Skin epidermis (tissue), 12 donors: Measurements from ENCODE around the gene FAM234A.
"Not testable (repeated sequence)": the region's sequence is repeated elsewhere in the genome, so short reads cannot be mapped to it uniquely, and the experiment has no call there.

Source experiments
- H3K27ac ChIP-seq, 21 experiments: fragments of 200-600 bp; sonication (generic) in 11 of 21; one replicate each; pipeline ENCODE4 v1.5.0; 2020; ENCODE audit warnings: mild to moderate bottlenecking in 3 of 21, inconsistent platforms in 2 of 21, moderate library complexity in 2 of 21
- H3K4me3 ChIP-seq, 7 experiments: fragments of 200-600 bp; sonication (generic) in 2 of 7; one replicate each; pipeline ENCODE4 v1.5.0; 2020; ENCODE audit warnings: inconsistent platforms in 2 of 7, mild to moderate bottlenecking in 2 of 7, moderate library complexity in 1 of 7

FAM234A gene

DNA sequence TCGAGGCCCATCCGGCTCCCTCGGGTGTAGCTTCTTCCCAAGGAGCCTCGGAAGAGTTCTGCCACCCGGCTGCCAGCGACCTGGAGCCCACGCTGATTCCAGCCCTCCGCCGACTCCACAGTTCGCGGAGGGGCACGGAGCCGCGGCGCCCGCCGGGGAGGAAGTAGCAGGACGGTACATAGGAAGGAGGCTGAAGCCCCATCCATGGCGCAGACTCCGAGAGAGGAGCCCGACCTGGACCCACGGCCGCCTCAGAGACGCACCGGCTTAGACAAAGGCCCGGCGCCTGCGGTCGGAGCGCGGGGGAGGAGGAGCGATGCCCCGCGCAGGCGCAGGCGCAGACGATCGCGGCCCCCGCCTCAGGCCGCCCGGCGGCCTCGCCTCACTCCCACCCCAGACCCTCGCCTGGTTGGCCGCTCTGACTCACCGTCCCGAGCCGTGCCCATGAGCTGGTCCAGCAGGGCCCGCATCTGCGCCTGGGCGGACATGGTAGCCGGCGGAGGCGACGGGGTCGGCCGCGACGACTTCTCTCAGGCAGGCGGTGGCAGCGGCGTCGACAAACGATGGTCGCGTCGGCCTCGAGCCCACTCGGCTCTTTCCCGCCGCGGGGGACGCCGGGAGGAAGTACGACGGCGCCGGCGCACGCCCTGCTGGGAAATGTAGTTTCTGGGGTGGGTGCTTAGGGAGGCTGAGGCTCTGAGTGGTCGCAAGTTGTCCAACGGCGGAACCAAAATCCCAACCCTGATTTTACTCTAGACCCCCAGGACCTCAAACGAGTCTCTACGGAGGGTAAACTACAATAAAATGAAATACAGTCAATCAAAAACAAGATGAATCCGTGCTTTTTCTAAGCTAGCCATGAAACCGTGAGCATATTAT lies 5.5 kb upstream of the FAM234A start, which contains the start of gene LUC7L:
LUC7L (minus strand) TSS at position 598 of the 879 bp plus-strand sequence; CDS start at position 488, 110 bp downstream.
- H3K4me3 ChIP-seq: peak within 1 kb of the TSS; percentile 61 to 89 (median 76)
- peak within 1 kb of the TSS; percentile 90 to 99 (median 97) for H3K27ac ChIP-seq

DNA sequence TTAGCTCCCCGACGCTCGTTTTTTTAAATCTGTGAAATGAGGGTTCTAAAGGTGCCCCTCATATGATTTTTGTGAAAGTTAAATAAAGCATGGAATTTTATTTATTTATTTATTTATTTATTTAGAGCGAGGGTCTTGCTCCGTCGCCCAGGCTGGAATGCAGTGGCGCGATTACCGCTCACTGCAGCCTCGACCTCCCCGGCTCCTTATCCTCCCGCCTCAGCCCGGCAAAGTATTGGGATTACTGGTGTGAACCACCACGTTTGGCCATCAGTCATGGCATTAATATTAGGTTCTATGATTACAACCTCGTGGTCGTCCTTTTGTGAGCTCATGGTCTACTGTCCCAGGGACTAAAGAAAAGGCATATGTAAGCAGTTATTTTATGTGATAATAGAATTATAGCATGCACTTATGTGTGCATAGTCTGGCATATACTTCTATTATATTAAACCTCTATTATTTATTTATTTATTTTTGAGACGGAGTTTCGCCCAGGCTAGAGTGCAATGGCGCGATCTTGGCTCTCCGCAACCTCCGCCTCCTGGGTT lies 4.8 kb upstream of the FAM234A start:
- peak overlapping the region in 10 of 21 experiments; percentile 90 to 99 (median 96) for H3K27ac ChIP-seq
- H3K4me3 ChIP-seq: peak overlapping the region; percentile 61 to 89 (median 76)

DNA sequence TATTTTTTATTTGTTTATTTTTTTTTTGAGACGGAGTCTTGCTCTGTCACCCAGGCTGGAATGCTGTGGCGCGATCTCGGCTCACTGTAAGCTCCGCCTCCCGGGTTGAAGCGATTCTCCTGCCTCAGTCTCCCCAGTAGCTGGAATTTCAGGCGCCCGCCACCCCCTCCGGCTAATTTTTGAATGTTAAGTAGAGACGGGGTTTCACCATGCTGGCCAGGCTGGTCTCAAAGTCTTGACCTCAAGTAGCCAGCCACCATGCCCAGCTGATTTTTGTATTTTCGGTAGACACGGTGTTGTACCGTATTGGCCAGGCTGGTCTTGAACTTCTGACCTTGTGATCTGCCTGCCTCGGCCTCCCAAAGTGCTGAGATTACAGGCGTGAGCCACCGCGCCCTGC lies 4.3 kb upstream of the FAM234A start:
- H3K27ac ChIP-seq, H3K4me3 ChIP-seq: not testable (repeated sequence)

DNA sequence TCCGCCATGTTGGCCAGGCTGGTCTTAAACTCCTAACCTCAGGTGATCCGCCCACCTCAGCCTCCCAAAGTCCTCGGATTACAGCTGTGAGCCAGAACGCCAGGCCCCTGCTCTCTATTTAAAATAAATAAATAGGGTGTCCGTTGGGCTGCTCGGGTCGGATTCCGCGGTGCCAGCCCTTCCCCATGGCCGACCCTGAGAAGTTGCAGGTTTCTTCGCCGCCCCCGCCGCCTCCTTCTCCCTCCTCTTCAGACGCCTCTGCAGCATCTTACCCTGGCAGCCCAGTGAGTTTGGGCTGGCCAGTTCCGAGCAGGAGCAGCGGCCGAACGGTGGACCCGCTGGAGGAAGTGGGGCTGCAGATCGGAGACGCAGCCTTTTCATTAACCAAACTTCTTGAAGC lies 3.7 kb upstream of the FAM234A start:
- Histone ChIP-seq H3K27ac (no peak overlapping the region), H3K4me3 (no peak overlapping the region)

DNA sequence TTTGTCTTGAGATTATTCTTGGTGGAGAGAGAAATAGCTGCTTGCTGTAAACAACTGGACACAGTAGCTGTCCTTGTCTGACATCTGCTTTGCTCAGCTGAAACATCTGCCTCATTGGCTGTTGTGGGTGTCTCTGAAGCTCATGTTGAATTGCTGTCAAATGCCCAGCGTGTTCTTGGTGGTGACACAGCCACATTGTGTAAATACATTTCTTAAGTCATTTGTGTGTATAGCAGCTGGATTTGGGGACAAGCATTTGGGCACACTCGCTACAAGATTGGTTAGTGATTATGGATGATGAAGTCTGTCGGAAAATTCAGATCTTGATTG lies 5.3 kb downstream of the FAM234A start:
- peak overlapping the region in 4 of 21 experiments; percentile 1 to 38 (median 4) for H3K27ac ChIP-seq

DNA sequence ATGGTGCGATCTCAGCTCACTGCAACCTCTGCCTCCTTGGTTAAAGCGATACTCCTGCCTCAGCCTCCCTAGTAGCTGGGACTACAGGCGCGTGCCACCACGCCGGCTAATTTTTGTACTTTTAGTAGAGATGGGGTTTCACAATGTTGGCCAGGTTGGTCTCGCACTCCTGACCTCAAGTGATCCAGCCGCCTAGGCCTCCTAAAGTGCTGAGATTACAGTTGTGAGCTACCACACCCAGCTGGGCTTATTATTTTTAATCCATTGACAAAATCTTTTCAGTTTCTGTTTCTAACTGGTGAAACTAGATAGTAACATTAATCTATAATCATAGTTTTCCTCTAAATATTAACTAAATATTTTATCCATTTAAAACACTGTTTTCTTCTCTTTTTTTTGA lies 5.9 kb downstream of the FAM234A start:
- no peak overlapping the region for H3K4me3 ChIP-seq
- peak overlapping the region in 3 of 21 experiments; percentile 4 to 49 (median 5) for H3K27ac ChIP-seq

More for the DNA sequence above, 5.3 kb downstream of the FAM234A start:
- H3K4me3 ChIP-seq: no peak overlapping the region

DNA sequence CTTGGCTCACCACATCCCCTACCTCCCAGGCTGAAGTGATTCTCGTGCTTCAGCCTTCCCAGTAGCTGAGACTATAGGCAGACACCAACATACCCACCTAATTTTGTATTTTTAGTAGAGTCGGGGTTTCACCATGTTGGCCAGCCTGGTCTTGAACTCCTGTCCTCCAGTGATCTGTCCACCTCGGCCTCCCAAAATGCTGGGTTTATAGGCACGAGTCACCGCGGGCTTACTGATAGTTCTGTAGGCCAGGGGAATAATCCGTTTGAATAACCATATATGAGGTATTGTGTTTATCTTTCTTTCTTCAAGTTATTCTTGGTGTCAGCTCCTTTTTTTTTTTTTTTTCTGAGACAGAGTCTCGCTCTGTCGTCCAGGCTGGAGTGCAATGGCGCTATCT lies 7.7 kb downstream of the FAM234A start:
- no peak overlapping the region for H3K4me3 ChIP-seq
- peak overlapping the region in 1 of 21 experiments; percentile 49 for H3K27ac ChIP-seq

DNA sequence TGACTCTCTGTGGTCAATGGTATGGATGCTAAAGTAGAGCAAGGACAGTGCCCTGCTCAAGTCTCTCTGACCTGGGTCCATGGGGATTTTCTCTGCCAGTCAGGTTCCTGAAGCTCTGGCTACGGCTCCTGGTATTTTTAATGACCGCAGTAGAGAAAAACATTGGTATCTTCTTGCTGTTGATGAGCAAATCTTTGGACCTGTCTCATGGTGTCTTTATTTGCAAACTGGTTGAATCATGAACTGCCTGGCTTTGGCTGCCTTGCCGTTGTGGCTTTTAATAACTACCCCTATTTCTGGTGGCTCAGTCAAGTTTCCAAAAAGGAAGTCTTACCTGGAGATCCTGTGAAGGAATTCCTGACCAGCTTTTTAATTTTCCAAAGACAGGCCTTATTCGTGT lies 8.7 kb downstream of the FAM234A start:
- Histone ChIP-seq H3K27ac (no peak overlapping the region), H3K4me3 (no peak overlapping the region)

DNA sequence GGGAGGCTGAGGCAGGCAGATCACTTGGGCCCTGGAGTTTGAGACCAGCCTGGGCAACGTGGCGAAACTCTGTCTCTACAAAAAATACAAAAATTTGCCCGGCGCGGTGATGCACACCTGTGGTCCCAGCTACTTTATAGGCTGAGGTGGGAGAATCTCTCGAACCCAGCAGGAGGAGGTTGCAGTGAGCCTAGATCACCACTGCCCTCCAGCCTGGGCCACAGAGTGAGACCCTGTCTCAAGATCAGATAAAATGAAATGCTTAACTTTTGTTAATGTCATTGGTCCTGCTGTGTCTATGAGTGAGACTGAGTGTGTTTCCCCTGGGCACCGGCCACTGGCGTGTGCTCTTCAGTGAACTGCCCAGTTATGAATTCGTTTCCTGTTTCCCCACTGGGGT lies 10.5 kb downstream of the FAM234A start:
- Histone ChIP-seq H3K27ac (no peak overlapping the region), H3K4me3 (no peak overlapping the region)

DNA sequence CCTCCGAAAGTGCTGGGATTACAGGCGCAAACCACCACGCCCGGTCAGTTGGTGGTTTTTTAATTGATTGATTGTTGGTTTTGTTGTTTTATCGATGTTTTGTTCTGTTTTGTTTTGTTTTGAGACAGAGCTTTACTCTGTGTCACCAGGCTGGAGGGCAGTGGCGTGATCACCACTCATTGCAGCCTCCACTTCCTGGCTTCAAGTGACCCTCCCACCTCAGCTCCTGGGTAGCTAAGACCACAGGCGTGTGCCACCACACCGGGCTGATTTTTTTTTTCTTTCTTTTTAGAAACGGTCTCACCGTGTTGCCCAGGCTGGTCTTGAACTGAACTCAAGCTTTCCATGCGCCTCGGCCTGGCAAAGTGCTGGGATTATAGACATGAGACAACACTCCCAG lies 12.4 kb downstream of the FAM234A start:
- H3K27ac ChIP-seq: no peak overlapping the region
- no peak overlapping the region for H3K4me3 ChIP-seq

DNA sequence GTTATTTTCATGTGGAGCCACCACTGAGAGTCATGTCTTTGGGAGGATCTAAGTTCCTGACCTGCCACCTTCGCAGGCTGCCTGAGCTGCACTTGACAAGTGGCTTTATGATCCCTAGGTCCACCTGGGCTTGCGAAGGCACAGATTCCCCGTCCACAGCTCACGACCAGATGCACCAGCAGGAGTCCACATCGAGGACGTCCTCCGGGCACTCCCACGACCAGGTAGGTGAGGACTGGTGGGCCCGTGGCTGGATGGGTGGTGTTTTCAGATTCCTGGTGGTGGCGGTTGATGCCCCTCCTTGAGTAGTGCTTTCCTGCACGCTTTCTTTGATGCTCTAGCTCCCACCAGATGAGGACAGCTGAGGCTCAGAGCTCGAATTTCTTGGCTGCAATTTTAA lies 14.8 kb downstream of the FAM234A start:
- no peak overlapping the region for H3K4me3 ChIP-seq
- no peak overlapping the region for H3K27ac ChIP-seq

DNA sequence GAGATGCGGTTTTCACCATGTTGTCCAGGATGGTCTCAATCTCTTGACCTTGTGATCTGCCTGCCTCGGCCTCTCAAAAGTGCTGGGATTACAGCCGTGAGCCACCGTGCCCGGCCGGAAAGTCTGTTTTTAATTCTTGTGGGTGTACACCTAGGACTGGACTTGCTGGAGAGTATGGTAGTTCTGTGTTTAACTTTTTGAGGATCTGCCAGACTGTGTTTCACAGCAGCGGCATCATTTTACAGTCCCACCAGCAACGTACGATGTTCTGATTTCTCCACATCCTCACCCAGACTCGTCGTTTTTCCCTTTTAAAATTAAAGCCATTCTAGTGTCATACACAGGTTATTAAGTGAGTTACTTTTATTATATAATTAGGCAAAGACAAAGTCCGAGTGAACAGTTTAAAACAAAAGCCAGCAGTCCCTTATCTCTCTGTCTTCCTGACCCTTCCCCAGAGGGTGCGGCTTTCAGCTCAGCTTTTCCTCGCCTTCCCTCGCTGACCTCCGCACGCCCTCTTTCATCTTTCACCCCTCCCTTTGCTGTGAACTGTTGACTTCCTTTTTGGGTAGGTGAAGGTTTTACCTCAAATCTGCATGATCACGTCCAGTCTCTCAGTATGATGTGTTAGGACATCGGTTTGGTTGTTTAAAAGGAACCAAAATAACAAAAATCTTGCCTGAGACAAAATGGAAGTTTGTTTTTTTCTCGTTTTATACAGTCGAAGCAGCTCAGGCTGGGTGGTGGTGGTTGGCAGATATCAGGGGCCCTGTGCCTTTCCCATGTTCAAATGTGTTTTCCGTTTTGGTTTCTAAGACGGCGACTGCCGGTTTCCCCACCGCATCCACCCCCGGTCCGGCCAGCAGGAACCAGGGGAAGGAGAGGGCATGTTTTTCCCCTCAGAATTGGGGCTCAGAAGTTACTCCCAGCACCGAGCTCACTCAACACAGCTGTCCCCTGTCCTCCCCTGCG lies 18.0 kb downstream of the FAM234A start:
- no peak overlapping the region for H3K4me3 ChIP-seq
- H3K27ac ChIP-seq: peak overlapping the region in 7 of 21 experiments; percentile 10 to 68 (median 35)

DNA sequence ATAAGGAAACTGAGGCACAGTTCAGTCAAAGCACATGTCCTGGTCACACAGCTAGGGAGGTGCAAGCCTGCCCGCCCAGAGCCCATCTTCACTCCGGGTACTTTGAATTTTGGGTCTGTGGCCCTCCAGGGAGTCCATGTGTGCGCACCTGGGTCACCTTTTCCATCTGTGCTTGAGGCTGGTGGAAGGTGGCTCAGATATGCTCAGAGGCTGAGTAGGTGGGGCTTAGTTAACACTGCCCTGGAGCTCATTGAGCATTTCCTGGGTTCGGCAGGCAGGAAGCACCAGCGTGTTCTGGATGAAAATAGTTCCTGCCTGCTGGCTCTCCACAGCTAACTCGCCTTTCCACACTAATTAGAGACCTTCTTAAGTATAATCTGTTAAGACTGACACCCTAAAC lies 19.2 kb downstream of the FAM234A start:
- Histone ChIP-seq H3K4me3 (no peak overlapping the region), H3K27ac (no peak overlapping the region)

DNA sequence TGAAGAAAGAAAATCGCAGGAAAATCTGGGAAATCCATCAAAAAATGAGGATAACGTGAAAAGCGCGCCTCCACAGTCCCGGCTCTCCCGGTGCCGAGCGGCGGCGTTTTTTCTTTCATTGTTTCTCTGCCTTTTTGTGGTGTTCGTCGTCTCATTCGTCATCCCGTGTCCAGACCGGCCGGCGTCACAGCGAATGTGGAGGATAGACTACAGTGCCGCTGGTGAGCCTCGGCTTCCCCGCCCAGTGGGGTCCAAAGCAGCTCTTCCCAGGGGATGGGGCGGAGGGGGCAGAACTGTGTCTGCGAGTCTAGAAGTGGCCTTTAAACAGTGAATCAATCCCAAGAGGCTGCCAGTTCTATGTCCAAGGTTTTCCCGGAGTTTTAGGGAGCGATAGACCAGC lies 19.8 kb downstream of the FAM234A start:
- Histone ChIP-seq H3K4me3 (no peak overlapping the region), H3K27ac (no peak overlapping the region)

DNA sequence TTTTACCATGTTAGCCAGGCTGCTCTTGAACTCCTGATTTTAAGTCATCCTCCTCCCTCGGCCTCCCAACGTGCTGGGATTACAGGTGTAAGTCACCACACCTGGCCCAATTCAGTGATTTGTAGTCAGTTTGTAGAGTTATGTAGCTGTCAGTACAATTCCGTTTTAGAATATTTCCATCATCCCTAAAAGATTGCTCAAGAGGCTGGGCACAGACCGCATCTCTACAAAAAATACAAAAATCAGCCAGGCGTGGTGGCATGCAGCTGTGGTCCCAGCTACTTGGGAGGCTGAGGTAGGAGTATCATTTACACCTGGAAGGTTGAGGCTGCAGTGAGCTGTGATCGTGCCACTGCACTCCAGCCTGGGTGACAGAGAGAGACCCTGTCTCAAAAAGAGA lies 20.6 kb downstream of the FAM234A start:
- Histone ChIP-seq H3K4me3 (no peak overlapping the region), H3K27ac (no peak overlapping the region)

DNA sequence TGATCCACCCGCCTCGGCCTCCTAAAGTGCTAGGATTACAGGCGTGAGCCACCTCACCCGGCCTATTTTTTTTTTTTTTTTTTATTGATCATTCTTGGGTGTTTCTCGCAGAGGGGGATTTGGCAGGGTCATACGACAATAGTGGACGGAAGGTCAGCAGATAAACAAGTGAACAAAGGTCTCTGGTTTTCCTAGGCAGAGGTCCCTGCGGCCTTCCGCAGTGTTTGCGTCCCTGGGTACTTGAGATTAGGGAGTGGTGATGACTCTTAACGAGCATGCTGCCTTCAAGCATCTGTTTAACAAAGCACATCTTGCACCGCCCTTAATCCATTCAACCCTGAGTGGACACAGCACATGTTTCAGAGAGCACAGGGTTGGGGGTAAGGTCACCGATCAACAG lies 23.5 kb downstream of the FAM234A start:
- H3K27ac ChIP-seq, H3K4me3 ChIP-seq: not testable (repeated sequence)

DNA sequence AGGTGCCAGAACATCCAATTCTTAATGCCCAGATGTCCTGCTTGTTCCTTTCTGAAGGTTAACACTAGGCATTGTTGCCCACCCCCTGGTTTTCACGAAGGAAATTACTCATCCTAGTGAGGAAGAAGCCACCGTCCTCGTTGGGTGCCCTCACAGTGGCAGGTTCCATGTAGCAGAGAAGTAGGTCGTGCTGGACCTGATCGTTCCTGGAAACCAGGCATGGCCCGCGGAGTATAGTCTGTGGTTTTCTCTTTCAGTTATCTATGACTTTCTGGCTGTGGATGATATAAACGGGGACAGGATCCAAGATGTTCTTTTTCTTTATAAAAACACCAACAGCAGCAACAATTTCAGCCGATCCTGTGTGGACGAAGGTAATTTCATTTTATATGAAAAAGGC lies 24.6 kb downstream of the FAM234A start:
- no peak overlapping the region for H3K4me3 ChIP-seq

DNA sequence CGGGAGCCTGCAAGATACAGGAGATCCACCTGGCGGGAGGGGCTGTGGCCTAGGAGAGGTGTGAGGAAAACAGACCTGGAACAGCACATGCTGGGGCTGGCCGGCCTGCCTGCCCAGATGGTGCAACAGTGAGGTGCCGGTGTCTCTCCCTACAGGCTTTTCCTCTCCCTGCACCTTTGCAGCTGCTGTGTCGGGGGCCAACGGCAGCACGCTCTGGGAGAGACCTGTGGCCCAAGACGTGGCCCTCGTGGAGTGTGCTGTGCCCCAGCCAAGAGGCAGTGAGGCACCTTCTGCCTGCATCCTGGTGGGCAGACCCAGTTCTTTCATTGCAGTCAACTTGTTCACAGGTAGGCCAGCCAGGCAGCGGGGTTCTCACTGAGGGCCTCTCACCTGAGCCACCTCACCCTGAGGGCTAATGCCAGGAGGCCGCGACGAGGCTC lies 25.2 kb downstream of the FAM234A start:
- no peak overlapping the region for H3K27ac ChIP-seq

More for the DNA sequence above, 24.6 kb downstream of the FAM234A start:
- no peak overlapping the region for H3K27ac ChIP-seq

DNA sequence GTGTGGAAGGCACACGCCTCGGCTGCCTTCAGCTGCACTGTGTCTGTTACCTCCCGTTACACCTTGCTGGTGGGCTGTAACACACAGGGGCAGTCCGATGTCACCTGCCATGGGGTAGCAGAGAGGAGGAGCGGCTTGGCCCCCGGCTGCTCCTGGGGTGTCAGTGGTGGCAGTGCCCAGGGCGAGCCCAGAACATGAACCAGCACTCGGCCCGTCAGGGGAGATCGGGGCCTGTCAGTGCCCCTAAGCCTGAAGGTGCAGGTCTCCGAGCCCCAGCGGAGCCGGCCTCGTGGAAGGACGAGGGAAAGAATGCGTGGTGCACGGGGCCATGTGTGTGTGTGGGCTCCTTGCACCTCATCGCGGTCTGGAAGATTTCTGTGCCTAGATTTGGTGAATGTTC lies 25.7 kb downstream of the FAM234A start:
- Histone ChIP-seq H3K4me3 (no peak overlapping the region), H3K27ac (no peak overlapping the region)

More for the DNA sequence above, 25.2 kb downstream of the FAM234A start:
- H3K4me3 ChIP-seq: no peak overlapping the region
